Calu3 (cell line): ENCODE results near the gene ANKS1B. TPM values are rescaled to one million over a fixed set of nuclear protein-coding genes. Genes with fewer than 3 reads are reported as not detected.

Source experiments
- BruUV-seq: library from RNA; stranded (reverse); fragments of 400-500 nt; replicated peaks from 2 replicates; lab custom pipeline; 2021; lab: Mats Ljungman, UMichigan
- CTCF ChIA-PET: fragments of 300-600 bp; sonication (Branson Sonifier 250); formaldehyde crosslinking; loops from one replicate; lab custom pipeline; 2022; ENCODE audit warnings: antibody characterized with exemption; lab: Charles Lee
- DNase-seq: peaks from one replicate; pipeline ENCODE4 v3.0.0; 2022
- H3K27ac Mint-ChIP-seq: one replicate; pipeline ENCODE4 v1.8.0; 2022; ENCODE audit warnings: mixed read lengths; ENCODE audit not compliant: unreplicated experiment
- H3K27me3 Mint-ChIP-seq: one replicate; pipeline ENCODE4 v1.8.0; 2022; ENCODE audit warnings: mixed read lengths; ENCODE audit not compliant: unreplicated experiment
- H3K36me3 Mint-ChIP-seq: one replicate; pipeline ENCODE4 v1.8.0; 2022; ENCODE audit warnings: mild to moderate bottlenecking, moderate library complexity, mixed read lengths; ENCODE audit not compliant: insufficient read depth, unreplicated experiment
- H3K4me1 Mint-ChIP-seq: one replicate; pipeline ENCODE4 v1.8.0; 2022; ENCODE audit warnings: mild to moderate bottlenecking, low read depth, mixed read lengths; ENCODE audit not compliant: unreplicated experiment
- H3K4me3 Mint-ChIP-seq: one replicate; pipeline ENCODE4 v1.8.0; 2022; ENCODE audit warnings: mild to moderate bottlenecking, low read depth, moderate library complexity, mixed read lengths; ENCODE audit not compliant: unreplicated experiment
- H3K9me3 Mint-ChIP-seq: one replicate; pipeline ENCODE4 v1.8.0; 2022; ENCODE audit warnings: low read depth, mixed read lengths; ENCODE audit not compliant: unreplicated experiment
- intact Hi-C: fragments of 100-400 bp; cut with micrococcal nuclease; formaldehyde crosslinking; loops from one replicate; pipeline ENCODE4 v1.10.0; 2022; ENCODE audit not compliant: unreplicated experiment
- total RNA-seq: library from RNA; stranded (reverse); gene quantifications from 2 replicates; pipeline ENCODE4 v1.2.3, GENCODE V29; 2022
- TF ChIP-seq, protein P1 (sequence below): fragments of 200-600 bp; IDR thresholded peaks from one replicate; pipeline ENCODE4 v1.8.0; 2022; ENCODE audit warnings: antibody characterized with exemption; ENCODE audit not compliant: unreplicated experiment

The ANKS1B gene
- total RNA-seq, 1 experiment from 2014 or later, result 1.7 TPM

DNA sequence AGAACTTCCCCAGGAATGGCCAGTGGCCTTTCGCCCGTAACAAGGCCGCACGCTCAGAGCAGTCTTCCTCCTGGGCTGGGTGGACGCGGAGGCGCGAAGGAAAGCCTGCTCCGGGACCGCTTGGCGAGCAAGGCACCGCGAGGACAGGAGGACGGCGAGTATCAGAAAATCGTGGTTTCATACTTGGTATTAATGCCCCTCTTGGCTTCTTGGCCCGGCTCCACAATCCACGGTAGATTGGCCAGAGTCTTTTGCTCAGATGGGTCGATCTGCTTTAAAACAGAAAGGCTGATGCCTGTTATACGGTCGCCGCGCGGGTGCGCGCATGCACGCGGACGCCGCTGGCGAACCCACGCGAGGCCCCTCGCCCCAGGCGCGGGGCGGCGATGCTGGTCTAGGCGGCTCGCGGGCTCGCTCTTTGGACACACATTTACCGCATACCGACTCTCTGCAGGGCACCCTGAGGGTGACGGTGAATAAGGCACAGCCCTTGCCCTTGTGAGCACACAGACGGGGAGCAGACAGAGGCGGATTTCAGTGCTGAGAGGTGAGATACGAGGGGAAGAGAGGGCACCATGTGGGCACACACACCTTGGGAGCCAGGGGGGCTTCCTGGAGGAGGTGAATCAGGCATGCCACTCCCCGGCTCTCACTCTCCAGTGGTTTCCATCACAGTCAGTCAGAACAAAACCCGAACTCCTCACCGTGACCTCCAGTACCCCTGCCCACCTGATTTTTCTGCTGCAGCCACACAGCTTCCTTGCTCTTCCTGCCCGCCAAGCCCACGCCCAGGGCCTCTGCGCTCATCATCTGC, 1239.0 kb downstream of the ANKS1B start:
- H3K9me3 Mint-ChIP-seq, result no peaks in the 10 kb centered on the region

DNA sequence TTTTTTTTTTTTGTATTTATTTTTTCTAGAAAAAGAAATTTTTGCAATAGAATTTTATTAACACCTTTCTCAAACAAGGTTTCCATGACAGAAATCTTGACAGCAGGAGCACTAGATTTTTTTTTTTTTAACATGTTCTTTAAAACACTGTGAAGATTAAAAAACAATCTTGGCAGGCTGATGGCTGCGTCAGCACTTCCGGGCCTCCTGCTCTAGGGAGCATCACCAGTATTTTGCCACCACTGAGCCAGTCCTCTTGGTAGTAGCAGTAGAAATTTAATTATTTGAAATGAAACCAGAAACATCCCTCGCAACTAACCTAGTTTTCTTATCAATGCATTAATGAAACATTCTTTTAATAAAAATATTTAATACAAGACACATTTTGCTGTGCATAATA, 1240.1 kb downstream of the ANKS1B start:
- no peak for DNase-seq
- H3K36me3 Mint-ChIP-seq, result no peaks in the 10 kb centered on the region
- no peaks in the 10 kb centered on the region for H3K9me3 Mint-ChIP-seq
- TF ChIP-seq, protein P1, sequence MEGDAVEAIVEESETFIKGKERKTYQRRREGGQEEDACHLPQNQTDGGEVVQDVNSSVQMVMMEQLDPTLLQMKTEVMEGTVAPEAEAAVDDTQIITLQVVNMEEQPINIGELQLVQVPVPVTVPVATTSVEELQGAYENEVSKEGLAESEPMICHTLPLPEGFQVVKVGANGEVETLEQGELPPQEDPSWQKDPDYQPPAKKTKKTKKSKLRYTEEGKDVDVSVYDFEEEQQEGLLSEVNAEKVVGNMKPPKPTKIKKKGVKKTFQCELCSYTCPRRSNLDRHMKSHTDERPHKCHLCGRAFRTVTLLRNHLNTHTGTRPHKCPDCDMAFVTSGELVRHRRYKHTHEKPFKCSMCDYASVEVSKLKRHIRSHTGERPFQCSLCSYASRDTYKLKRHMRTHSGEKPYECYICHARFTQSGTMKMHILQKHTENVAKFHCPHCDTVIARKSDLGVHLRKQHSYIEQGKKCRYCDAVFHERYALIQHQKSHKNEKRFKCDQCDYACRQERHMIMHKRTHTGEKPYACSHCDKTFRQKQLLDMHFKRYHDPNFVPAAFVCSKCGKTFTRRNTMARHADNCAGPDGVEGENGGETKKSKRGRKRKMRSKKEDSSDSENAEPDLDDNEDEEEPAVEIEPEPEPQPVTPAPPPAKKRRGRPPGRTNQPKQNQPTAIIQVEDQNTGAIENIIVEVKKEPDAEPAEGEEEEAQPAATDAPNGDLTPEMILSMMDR, result no peak
- CTCF ChIA-PET, result no interaction called here
- BruUV-seq, result no TSS peak
- intact Hi-C loops, result loop anchor here (5.0 kb wide), 3 partner anchors 177 to 327 kb away; no protein-coding TSS in a partner anchor
- H3K27me3 Mint-ChIP-seq, result peaks cover 67% of the 10 kb centered on the region
- no peaks in the 10 kb centered on the region for H3K4me1 Mint-ChIP-seq
- H3K27ac Mint-ChIP-seq, result no peak overlapping the region
- H3K4me3 Mint-ChIP-seq, result no peak overlapping the region

More for the DNA sequence above, 1239.0 kb downstream of the ANKS1B start:
- TF ChIP-seq, protein P1, result no peak
- H3K27ac Mint-ChIP-seq, result no peak overlapping the region
- peak overlapping the region; percentile 58 for H3K4me3 Mint-ChIP-seq
- intact Hi-C loops, result no loop called here
- H3K36me3 Mint-ChIP-seq, result no peaks in the 10 kb centered on the region
- no TSS peak for BruUV-seq
- peaks cover 66% of the 10 kb centered on the region for H3K27me3 Mint-ChIP-seq
- peak; percentile 35 for DNase-seq
- CTCF ChIA-PET, result no interaction called here
- no peaks in the 10 kb centered on the region for H3K4me1 Mint-ChIP-seq

DNA sequence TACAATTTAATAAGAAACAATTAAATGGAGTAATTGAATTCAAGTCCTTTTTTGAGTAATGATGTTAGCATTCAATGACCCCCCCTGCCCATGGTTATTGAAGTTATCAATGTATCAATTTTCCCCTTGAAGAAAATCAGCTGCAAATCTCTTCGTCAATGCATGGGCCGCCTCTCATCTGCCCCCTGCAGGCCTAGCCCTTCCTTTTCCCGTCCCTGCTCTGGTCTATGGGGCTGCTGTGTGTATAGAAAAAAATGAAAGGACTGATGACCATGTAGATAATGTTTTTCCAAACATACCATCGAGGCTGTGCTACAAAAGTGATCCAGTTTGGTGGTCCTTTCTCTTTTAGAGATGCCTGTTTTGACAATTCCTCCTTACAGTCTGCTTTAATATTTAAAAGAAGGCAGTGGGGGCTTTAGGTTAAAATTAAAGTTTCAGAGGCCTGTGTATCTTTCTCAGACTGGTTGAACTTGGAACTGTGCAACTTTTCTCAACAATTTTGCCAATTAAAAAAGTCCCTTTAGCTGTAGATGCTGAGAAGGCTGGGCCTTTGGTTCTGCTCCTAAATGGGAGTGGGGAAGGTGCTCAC, 1241.3 kb downstream of the ANKS1B start:
- intact Hi-C loops, result loop anchor here (5.0 kb wide), 3 partner anchors 176 to 326 kb away; no protein-coding TSS in a partner anchor
- CTCF ChIA-PET, result no interaction called here
- peak; percentile 64 for DNase-seq
- H3K36me3 Mint-ChIP-seq, result no peaks in the 10 kb centered on the region
- H3K4me3 Mint-ChIP-seq, result no peak overlapping the region
- H3K27ac Mint-ChIP-seq, result no peak overlapping the region
- no peaks in the 10 kb centered on the region for H3K9me3 Mint-ChIP-seq
- TF ChIP-seq, protein P1, result peak; percentile 48
- peaks cover 63% of the 10 kb centered on the region for H3K27me3 Mint-ChIP-seq
- BruUV-seq, result no TSS peak
- H3K4me1 Mint-ChIP-seq, result no peaks in the 10 kb centered on the region

DNA sequence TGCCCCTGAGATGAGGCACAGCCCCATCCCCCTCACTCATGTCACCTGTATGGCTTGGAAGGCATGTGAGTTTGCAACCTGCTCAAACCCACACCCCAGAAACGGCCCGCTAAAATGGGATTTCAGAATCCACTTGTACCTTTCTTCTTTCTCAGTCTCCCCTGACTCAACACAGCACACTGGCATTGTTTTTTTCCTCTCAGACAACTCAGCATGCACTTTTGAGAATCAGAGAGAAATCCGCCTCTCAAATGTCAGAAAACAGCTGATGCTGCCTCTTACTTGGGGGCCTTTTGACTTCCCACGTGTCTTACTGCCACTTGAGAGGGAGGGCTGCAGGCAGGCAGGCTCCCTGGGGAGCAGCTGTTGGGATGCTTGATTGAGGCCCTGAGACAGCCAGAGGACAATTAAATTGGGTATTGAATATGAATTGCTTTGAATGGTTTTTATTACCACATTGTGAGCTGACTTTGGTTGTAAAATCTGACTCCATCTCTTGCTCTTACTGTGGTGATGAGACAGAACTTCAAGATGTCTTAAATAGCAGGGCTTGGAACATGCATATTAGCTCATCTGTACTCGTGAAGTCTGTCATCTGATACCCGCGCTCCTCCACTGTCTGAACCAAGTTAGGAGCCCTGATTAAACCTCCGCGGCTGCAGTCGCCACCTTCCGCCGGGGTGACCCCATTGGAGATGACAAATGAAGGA, 1243.0 kb downstream of the ANKS1B start:
- Mint-ChIP-seq H3K9me3 (no peaks in the 10 kb centered on the region), H3K27ac (no peak overlapping the region), H3K4me3 (no peak overlapping the region), H3K4me1 (no peaks in the 10 kb centered on the region), H3K36me3 (no peaks in the 10 kb centered on the region), H3K27me3 (peaks cover 47% of the 10 kb centered on the region)
- intact Hi-C loops, result loop anchor here (5.0 kb wide), 3 partner anchors 174 to 324 kb away; no protein-coding TSS in a partner anchor
- DNase-seq, result no peak
- CTCF ChIA-PET, result no interaction called here
- BruUV-seq, result no TSS peak
- TF ChIP-seq, protein P1, result no peak
